HT1080 (cell line): Measurements from ENCODE around the gene BABAM2. TPM values are rescaled to one million over a fixed set of nuclear protein-coding genes. Genes with fewer than 3 reads are reported as not detected.
A peak's percentile ranks its signal among the peaks of the same experiment; 100 is the strongest.
"Not testable (repeated sequence)": the region's sequence is repeated elsewhere in the genome, so short reads cannot be mapped to it uniquely, and the experiment has no call there.

Source experiments
- DNase-seq: peaks from one replicate; pipeline ENCODE4 v3.0.0-alpha.2; 2015; ENCODE audit warnings: low read depth
- total RNA-seq: library from RNA; depleted of rRNA; stranded (reverse); fragments of >200 nt; shearing (Covaris generic); gene quantifications from 2 replicates; pipeline ENCODE4 v1.2.3, GENCODE V29; 2014

BABAM2 gene
- total RNA-seq, 1 experiment from 2014 or later, result 31.8 TPM

DNA sequence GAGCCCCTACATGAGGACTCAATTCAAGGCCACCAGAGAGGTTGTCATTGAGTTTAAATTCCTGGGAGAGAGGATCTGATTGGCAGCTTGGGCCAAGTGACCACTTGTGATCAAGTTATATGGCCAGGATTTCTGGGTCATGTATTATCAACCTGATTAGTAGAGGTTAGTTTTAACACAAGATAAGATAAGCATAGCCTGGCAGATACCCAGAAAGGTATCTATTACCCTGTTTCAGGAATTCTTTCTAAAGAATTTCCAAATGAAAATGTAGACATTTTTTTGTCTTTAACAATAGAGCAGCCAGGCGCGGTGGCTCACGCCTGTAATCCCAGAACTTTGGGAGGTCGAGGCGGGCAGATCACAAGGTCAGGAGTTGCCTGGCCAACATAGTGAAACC, 50.5 kb downstream of the BABAM2 start:
- no peak for DNase-seq

DNA sequence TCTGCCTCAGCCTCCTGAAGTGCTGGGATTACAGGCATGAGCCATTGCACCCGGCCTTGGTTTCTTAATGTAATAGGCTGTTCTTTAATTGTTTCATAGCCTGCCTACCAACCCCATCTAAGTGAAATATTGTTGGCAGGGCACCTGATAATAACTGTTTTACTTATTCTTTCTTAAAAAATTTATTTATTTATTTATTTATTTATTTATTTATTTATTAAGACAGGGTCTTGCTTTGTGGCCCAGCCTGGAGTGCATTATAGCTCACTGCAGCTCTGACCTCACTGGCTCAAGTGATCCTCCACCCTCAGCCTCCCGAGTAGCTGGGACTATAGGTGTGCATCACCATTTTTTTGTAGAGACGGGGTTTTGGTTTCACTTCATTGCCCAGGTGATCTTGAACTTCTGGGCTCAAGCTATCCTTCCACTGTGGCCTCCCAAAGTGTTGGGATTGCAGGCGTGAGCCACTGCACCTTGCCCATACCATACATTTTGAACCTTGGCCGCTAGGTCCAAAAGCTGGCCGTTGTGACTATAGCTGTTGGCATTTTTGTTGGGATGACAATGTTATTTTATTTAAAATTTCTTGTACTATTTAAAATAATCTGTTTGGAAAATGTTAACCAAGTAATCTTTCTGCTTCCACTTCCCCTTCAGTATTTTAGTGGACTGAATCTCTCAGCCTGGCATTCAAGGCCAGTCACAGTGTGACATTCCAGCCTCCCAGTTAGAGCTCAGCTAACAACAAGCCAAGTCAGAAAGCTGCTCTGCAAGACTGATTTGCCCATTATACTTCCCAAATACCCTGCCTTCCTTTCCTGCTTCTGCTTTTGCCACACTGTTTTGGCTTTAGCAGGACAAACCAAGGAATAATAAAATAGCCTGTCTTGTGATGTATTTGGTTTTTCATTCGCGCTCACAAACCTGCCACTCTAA, 52.4 kb downstream of the BABAM2 start:
- DNase-seq, result no peak

GRCh38 chr2:27946530-27947060, 56.1 kb downstream of the BABAM2 start:
- no peak for DNase-seq

DNA sequence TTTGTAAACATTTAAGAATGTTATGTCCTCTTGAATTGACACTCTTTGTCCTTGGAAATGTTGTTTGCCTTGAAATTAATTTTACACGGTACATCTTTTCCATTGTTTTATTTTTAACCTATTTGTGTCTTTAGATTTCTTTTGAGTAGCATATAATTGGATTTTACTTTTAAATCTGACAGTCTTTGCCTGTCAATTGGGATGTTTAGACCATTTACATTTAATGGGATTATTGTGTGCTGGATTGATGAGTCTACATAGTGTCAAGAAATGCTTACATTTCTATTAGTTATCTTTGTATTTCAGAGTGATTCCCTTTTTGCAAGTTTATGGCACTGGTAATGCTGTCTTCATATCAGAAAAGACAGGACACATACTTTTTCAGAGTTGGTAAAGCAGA, 61.5 kb downstream of the BABAM2 start:
- no peak for DNase-seq

- DNase-seq, result no peak
Observed at GRCh38 chr2:27953077-27953476, 62.5 kb downstream of the BABAM2 start.

GRCh38 chr2:27954221-27954673, 63.7 kb downstream of the BABAM2 start:
- no peak for DNase-seq

GRCh38 chr2:27954771-27955383, 64.3 kb downstream of the BABAM2 start:
- DNase-seq, result peak; percentile 99

GRCh38 chr2:27955384-27956161, 65.0 kb downstream of the BABAM2 start:
- peak; percentile 63 for DNase-seq

DNA sequence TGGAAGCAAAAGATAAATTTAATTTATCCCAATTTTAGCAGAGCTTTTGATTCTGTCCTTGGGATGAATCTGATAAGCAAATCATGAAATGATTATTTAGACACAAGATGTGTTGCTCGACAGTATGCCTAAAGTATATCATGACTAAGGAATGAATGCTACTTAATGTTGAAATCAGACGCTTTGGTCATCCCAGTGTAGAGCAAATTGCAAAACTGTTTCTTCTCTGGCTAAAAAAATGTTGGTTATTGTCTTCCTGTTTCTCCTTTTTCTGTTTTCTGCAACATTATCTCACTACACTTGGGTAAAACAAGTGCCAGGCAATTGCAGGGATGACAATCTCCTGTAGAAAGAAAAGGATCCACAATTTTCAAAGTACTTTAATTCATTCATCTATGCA, 66.4 kb downstream of the BABAM2 start:
- DNase-seq, result no peak

DNA sequence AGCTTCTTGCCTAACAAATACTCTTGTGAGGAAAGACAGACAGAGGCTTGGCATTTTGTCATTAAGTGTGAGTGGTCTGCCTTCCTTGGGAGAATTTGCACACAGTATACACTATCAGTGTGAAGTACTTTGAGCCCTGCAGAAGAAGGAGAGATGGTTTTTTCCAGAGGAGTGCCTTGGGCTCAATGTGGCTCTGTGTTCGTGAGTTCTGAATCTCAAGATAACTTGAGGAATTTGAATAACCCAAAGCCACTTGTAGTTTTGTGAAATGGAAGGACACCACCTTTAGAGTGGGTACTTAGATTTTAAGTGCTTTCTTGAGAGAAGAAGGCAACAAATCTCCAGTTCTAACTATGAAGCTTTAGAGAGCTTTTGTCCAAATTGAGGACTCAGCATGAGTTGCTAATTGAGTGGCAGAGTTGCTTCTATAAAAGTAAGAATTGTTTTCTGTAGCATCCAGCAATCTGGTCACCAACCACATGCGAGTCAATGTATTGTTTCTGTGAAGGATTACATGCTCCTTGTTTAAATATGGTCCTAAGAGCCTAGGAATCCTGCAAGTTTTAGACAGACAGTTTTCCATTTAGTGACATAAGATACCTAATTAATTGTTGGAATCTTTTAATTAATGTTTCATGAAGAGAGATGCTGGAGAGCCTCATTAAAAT, 68.3 kb downstream of the BABAM2 start:
- peak; percentile 38 for DNase-seq

DNA sequence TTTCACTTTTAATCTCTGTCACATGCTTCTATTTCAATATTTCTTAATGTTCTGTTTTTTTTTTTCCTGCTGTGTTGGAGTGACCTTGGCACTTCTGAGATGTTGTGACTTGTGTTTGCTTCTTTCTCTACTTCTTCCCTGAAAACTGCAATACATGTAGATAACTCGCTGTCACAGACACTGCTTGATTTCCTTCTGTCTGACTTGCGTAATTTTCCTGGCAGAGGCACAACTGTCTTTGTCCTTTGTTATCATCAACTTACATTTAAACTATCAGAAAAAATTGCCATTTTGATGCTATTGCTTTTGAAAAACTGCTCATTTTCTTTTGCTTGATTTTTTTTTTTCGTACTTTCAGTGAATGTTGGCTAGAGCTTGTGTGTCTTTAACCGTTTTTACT, 69.0 kb downstream of the BABAM2 start:
- peak; percentile 65 for DNase-seq

DNA sequence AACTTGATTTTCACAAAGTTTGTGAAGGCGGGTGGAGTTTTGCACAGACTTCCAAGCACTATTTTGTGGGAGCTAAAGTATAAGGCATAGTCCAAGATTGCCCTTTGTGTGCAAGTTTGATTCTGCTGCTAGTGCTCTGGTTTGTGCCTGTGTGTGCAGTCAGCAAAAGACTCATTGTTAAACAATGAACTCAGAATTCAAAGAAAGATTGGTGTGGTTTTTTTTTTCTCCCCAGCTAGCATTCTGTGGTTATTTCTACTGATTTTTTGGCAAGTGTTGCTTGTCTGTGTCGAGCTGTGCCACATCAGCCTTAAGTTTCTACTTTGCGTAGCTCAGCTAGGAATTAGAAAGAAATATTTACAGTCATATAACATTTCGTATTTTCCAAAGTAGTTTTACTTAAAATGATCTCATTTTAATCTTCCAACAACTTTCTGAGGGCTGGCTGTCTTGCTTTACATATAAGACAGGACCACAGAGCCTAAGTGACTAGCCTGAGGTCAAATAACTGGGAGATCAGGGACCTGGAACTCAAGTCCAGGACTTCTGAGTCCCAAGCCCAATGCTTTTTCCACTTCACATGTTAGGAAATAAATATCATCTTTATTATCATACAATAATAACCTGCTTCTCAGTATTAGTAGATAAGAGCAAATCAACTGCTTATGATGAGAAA, 69.8 kb downstream of the BABAM2 start:
- peak; percentile 96 for DNase-seq

DNA sequence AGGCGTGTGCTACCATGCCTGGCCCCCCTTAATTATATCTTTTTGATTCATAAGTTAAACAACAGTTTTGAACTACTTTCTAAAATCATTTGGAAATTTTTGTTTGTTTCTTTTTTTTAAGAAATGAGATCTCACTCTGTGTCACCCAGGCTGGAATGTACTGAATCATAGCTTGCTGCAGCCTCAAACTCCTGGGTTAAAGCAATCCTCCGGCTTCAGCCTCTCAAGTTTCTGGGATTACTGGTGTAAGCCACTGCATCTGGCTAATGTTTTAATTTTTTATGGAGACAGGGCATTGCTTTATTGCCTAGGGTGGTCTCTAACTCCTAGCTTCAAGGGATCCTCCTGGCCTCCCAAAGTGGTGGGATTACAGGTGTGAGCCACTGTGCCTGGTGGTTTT, 71.5 kb downstream of the BABAM2 start:
- peak; percentile 33 for DNase-seq

- no peak for DNase-seq
Observed at GRCh38 chr2:27963472-27963871, 72.9 kb downstream of the BABAM2 start.

DNA sequence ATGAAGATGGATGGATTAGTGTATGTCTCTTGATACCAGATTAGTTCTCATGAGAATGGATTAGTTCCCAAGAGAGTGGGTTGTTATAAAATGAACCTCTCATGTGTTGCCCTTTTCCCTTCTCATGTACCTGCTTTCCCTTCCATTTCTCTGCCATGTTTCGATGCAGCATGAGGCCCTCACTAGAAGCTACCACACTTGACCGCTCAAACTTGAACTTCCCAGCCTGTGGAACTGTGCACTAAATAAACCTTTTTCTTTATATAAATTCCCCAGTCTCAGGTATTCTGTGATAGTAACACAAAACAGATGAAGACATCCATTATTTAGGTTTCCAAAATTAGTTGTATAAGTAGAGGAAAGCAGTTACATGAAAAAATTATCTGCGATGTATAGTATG, 73.5 kb downstream of the BABAM2 start:
- no peak for DNase-seq

- no peak for DNase-seq
Observed at GRCh38 chr2:27965841-27966240, 75.3 kb downstream of the BABAM2 start.

DNA sequence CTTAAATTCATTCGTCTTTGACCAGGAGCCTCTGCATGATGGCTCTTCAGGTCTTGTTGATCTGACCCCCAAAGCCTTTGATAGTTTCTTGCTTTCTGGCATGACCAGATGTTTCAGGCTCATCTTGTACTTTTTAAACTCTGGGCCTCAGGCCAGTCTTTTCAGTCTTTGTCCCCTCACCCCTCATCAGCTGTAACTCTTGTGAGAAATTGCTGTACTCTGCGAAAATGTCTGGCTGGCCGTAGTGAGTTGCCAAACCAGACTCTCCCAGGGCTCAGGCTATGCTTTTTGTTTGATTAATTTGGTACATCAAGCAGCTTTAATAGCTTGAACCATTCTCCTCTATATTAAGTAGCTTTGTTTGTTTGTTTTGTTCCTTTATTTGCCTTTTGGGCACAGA, 75.9 kb downstream of the BABAM2 start:
- no peak for DNase-seq

DNA sequence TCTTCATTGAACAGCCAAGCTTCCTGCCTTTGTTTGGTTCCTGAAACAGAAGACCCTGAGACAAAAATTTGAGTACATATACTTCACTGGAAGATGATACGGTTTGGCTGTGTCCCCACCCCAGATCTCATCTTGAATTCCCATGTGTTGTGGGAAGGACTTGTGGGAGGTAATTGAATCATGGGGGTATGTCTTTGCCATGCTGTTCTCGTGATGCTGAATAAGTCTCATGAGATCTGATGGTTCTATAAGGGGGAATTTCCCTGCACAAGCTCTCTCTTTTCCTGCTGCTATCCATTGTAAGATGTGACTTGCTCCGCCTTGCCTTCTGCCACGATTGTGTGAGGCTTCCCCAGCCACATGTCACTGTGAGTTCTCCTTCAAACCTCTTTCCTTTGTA, 76.5 kb downstream of the BABAM2 start:
- DNase-seq, result no peak

GRCh38 chr2:27968045-27968444, 77.5 kb downstream of the BABAM2 start:
- not testable (repeated sequence) for DNase-seq

DNA sequence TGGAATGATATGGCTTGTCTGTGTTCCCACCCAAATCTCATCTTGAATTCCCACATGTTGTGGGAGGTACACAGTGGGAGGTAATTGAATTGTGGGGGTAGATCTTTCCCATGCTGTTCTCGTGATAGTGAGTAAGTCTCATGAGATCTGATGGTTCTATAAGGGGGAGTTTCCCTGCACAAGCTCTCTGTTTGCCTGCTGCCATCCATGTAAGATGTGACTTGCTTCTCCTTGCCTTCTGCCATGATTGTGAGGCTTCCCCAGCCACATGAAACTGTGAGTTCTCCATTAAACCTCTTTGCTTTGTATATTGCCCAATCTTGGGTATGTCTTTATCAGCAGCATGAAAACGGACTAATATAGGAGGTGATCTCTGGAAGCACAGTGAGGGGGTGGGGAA, 78.4 kb downstream of the BABAM2 start:
- not testable (repeated sequence) for DNase-seq
